ENCODE measurements around the gene ATP8A2.

ATP8A2 gene

GRCh38 chr13:25887962-25888655 is 516.3 kb downstream of the ATP8A2 start:
- no peaks in the 10 kb centered on the region for H3K36me3 ChIP-seq (ENCODE audit: control insufficient read depth, insufficient read depth, low read length)
- no peak overlapping the region for H3K4me3 ChIP-seq (replicated peaks; ENCODE audit: low read depth, low read length)
- no peaks in the 10 kb centered on the region; the same call in 1 of the 2 replicates for H3K27me3 ChIP-seq (replicated peaks; ENCODE audit: control insufficient read depth, insufficient read depth, low read length)
- no peak for DNase-seq (ENCODE audit: extremely low read depth, insufficient read length)
- TF ChIP-seq CTCF (IDR thresholded peaks at IDR 0.05; ENCODE audit: insufficient read depth, low read length, poor library complexity, severe bottlenecking): no peak

- Histone ChIP-seq H3K27me3 (replicated peaks; ENCODE audit: control insufficient read depth, insufficient read depth, low read length) (no peaks in the 10 kb centered on the region), H3K4me3 (replicated peaks; ENCODE audit: low read depth, low read length) (no peak overlapping the region), H3K36me3 (ENCODE audit: control insufficient read depth, insufficient read depth, low read length) (no peaks in the 10 kb centered on the region)
- no peak for TF ChIP-seq CTCF (IDR thresholded peaks at IDR 0.05; ENCODE audit: insufficient read depth, low read length, poor library complexity, severe bottlenecking)
- DNase-seq (ENCODE audit: extremely low read depth, insufficient read length): no peak
Observed at GRCh38 chr13:25890671-25891212, 519.0 kb downstream of the ATP8A2 start.

- no peak overlapping the region for H3K4me3 ChIP-seq (replicated peaks; ENCODE audit: low read depth, low read length)
- no peak for TF ChIP-seq CTCF (IDR thresholded peaks at IDR 0.05; ENCODE audit: insufficient read depth, low read length, poor library complexity, severe bottlenecking)
- DNase-seq (ENCODE audit: extremely low read depth, insufficient read length): no peak
- H3K36me3 ChIP-seq (ENCODE audit: control insufficient read depth, insufficient read depth, low read length): no peaks in the 10 kb centered on the region
- no peaks in the 10 kb centered on the region for H3K27me3 ChIP-seq (replicated peaks; ENCODE audit: control insufficient read depth, insufficient read depth, low read length)
Observed at GRCh38 chr13:25898991-25899390, 527.2 kb downstream of the ATP8A2 start.

- H3K27me3 ChIP-seq (replicated peaks; ENCODE audit: control insufficient read depth, insufficient read depth, low read length): no peaks in the 10 kb centered on the region
- H3K36me3 ChIP-seq (ENCODE audit: control insufficient read depth, insufficient read depth, low read length): no peaks in the 10 kb centered on the region
- TF ChIP-seq CTCF (IDR thresholded peaks at IDR 0.05; ENCODE audit: insufficient read depth, low read length, poor library complexity, severe bottlenecking): no peak
- no peak overlapping the region for H3K4me3 ChIP-seq (replicated peaks; ENCODE audit: low read depth, low read length)
- no peak for DNase-seq (ENCODE audit: extremely low read depth, insufficient read length)
Observed at GRCh38 chr13:25899464-25899863, 527.7 kb downstream of the ATP8A2 start.

- H3K4me3 ChIP-seq (replicated peaks; ENCODE audit: low read depth, low read length): no peak overlapping the region
- no peak for TF ChIP-seq CTCF (IDR thresholded peaks at IDR 0.05; ENCODE audit: insufficient read depth, low read length, poor library complexity, severe bottlenecking)
Observed at GRCh38 chr13:25899952-25900351, 528.2 kb downstream of the ATP8A2 start.

More at GRCh38 chr13:25899952-25900351, 528.2 kb downstream of the ATP8A2 start:
- no peaks in the 10 kb centered on the region for H3K36me3 ChIP-seq (ENCODE audit: control insufficient read depth, insufficient read depth, low read length)
- H3K27me3 ChIP-seq (replicated peaks; ENCODE audit: control insufficient read depth, insufficient read depth, low read length): no peaks in the 10 kb centered on the region
- DNase-seq (ENCODE audit: extremely low read depth, insufficient read length): no peak

All from GM06990 (cell line).